Measurements from ENCODE around the gene P2RX6. TPM values are rescaled to one million over a fixed set of nuclear protein-coding genes. Genes with fewer than 3 reads are reported as not detected.
A peak's percentile ranks its signal among the peaks of the same experiment; 100 is the strongest.

The P2RX6 gene
- total and polyA plus RNA-seq, 2 of the 4 experiments (the other 2 are of a cell fraction): 0.90 to 1.6 TPM

GRCh38 chr22:21001601-21002325 lies 13.2 kb upstream of the P2RX6 start, which contains the start of gene THAP7:
Gene THAP7, minus strand, starts transcription at chr22:21002118. Its CDS starts 207 bp downstream, at chr22:21001911.
- H2BK20ac ChIP-seq (ENCODE audit: low read depth, low read length): peak within 1 kb of the TSS; percentile 26; the same call in 1 of the 2 replicates
- peak within 1 kb of the TSS; percentile 77 for H2AK5ac ChIP-seq (ENCODE audit: low read depth, low read length)
- H3K27ac ChIP-seq (ENCODE audit: insufficient read depth, low read length): peak within 1 kb of the TSS; percentile 93
- H3K56ac ChIP-seq (ENCODE audit: extremely low read depth, insufficient read depth, low read length): peak within 1 kb of the TSS; percentile 93
- peak within 1 kb of the TSS; percentile 96 for H3K14ac ChIP-seq (replicated peaks; ENCODE audit: low read depth, low read length)
- peak within 1 kb of the TSS; percentile 86 for H3K18ac ChIP-seq (ENCODE audit: low read depth, low read length)
- WGBS, 2 experiments (ENCODE audit: extremely low coverage in 2 of 2, insufficient read length in 1 of 2): 0% methylated on average over 30 of the region's 83 CpGs; no CpG with 5 or more reads in 1 of the 2 experiments
- ATAC-seq (ENCODE audit: low read depth) (peak; percentile 91), DNase-seq (peak; percentile 93)
- peak within 1 kb of the TSS; percentile 84 for H2BK5ac ChIP-seq (ENCODE audit: low read depth, low read length, poor library complexity, severe bottlenecking)
- H3K4me3 ChIP-seq (ENCODE audit: insufficient read depth, low read depth, low read length): peak within 1 kb of the TSS; percentile 75
- H3K9me1 ChIP-seq (ENCODE audit: insufficient read depth, low read length): peaks cover 13% of the 10 kb centered on the region; the same call in 1 of the 2 replicates
- in situ Hi-C loops (cut with MboI; ENCODE audit: low sequenced_read_pairs): no loop called here
- peak within 1 kb of the TSS; percentile 100 for H2AK9ac ChIP-seq (replicated peaks; ENCODE audit: low read depth, low read length, poor library complexity)
- peaks cover 15% of the 10 kb centered on the region for H3K4me1 ChIP-seq (ENCODE audit: control insufficient read depth, insufficient read depth, low read length)
- peak within 1 kb of the TSS; percentile 97 for H3K4me2 ChIP-seq (ENCODE audit: low read depth, low read length)
- H3K79me1 ChIP-seq (ENCODE audit: low read depth in 1 of 2, low read length in 2 of 2): peaks cover 19 to 49% of the 10 kb centered on the region in 2 experiments
- peak within 1 kb of the TSS; percentile 93 for H3K23ac ChIP-seq (ENCODE audit: low read depth, low read length)
- no TSS peak for BruUV-seq (replicated peaks)
- H4K8ac ChIP-seq (ENCODE audit: low read depth in 2 of 2, low read length in 2 of 2): peak within 1 kb of the TSS; percentile 91 to 97
- peak within 1 kb of the TSS; percentile 50; the same call in 1 of the 2 replicates for H2BK120ac ChIP-seq (ENCODE audit: low read depth, low read length)
- H2AFZ ChIP-seq (replicated peaks; ENCODE audit: low read length, poor library complexity): peak within 1 kb of the TSS; percentile 97
- H3K4ac ChIP-seq (ENCODE audit: low read depth, low read length): peak within 1 kb of the TSS; percentile 90
- H2BK15ac ChIP-seq (ENCODE audit: low read depth, low read length): peak within 1 kb of the TSS; percentile 14; the same call in 1 of the 3 replicates
- CTCF ChIA-PET: interaction anchor here (1.0 to 1.2 kb wide), 2 partner anchors 19 to 116 kb away, joined by 3 read pairs; no protein-coding TSS in a partner anchor
- dilution Hi-C loops (cut with HindIII; ENCODE audit: low sequenced_read_pairs, unreplicated experiment): no loop called here
- no peaks in the 10 kb centered on the region for H3K27me3 ChIP-seq (ENCODE audit: control insufficient read depth, insufficient read depth, low read length)
- H4K91ac ChIP-seq (ENCODE audit: insufficient read depth, low read depth, low read length): peak within 1 kb of the TSS; percentile 89
- H4K20me1 ChIP-seq (ENCODE audit: insufficient read depth, low read length): peaks cover 9% of the 10 kb centered on the region; the same call in 1 of the 2 replicates
- POLR2A ChIA-PET (ENCODE audit: unreplicated experiment): interaction anchor here (1.0 kb wide), 1 partner anchor 13 kb away, joined by 3 read pairs; the partner anchor contains the start of gene P2RX6
- peak within 1 kb of the TSS; percentile 95 for H3K9ac ChIP-seq (ENCODE audit: low read depth, low read length)
- peak within 1 kb of the TSS; percentile 93 for H4K5ac ChIP-seq (ENCODE audit: low read depth, low read length)
- intact Hi-C loops (cut with micrococcal nuclease): loop anchor here (1.0 kb wide), 1 partner anchor 44 kb away; the partner anchor contains the start of gene LRRC74B
- no peaks in the 10 kb centered on the region for H3K9me3 ChIP-seq (ENCODE audit: control insufficient read depth, insufficient read depth, low read length)
- peaks cover 25% of the 10 kb centered on the region; the same call in 1 of the 2 replicates for H3K36me3 ChIP-seq (ENCODE audit: control insufficient read depth, insufficient read depth, low read length)
- TF ChIP-seq RFX5 (IDR thresholded peaks at IDR 0.05; ENCODE audit: low read depth, low read length) (no peak), CHD1 (IDR thresholded peaks at IDR 0.05; ENCODE audit: low read depth, low read length) (no peak), USF2 (IDR thresholded peaks at IDR 0.05; ENCODE audit: low read depth, low read length) (peak; percentile 77), CTCF (conservative IDR thresholded peaks at IDR 0.05; ENCODE audit: low read depth, low read length) (no peak), CEBPB (IDR thresholded peaks at IDR 0.05; ENCODE audit: low read depth, low read length) (no peak), MXI1 (IDR thresholded peaks at IDR 0.05; ENCODE audit: borderline replicate concordance, low read depth, low read length) (peak; percentile 80; the same call in 1 of the 2 replicates), RAD21 (IDR thresholded peaks at IDR 0.05; ENCODE audit: low read length) (no peak), FOS (IDR thresholded peaks at IDR 0.05; ENCODE audit: low read depth, low read length) (no peak), SMC3 (IDR thresholded peaks at IDR 0.05; ENCODE audit: low read depth, low read length) (no peak), NFE2L2 (IDR thresholded peaks at IDR 0.05; ENCODE audit: low read depth, low read length) (no peak), POLR2A (IDR thresholded peaks at IDR 0.05; ENCODE audit: low read depth, low read length) (peak; percentile 88), MAZ (IDR thresholded peaks at IDR 0.05; ENCODE audit: borderline replicate concordance, low read depth, low read length) (peak; percentile 98), BHLHE40 (IDR thresholded peaks at IDR 0.05; ENCODE audit: low read depth, low read length) (peak; percentile 93)
